ENCODE data around the gene UBE2G1. TPM values are rescaled to one million over a fixed set of nuclear protein-coding genes. Genes with fewer than 3 reads are reported as not detected.

Gene UBE2G1
- total RNA-seq: 10 to 100 TPM; 59.5 to 71.5 TPM
- long read RNA-seq, transcript UBE2G1-201 (6 exons, 3,974 nt): major isoform, 34 of 39 reads
- long read RNA-seq, partial matches to known transcripts: 1 of 39 reads
- long read RNA-seq, other reads (novel, unspliced or antisense): 3 of 39 reads

- DNase-seq (peak; percentile 97 to 99), ATAC-seq (peak; percentile 88)
- intact Hi-C loops (cut with DNase I, micrococcal nuclease): loop anchor here in 1 of 2 donors (5.0 kb wide), 1 partner anchor 149 kb away; no protein-coding TSS in a partner anchor
These were observed at the start of gene UBE2G1 for GRCh38 chr17:4366327-4367063. UBE2G1 (minus strand) TSS chr17:4366675; CDS start chr17:4366316, 359 bp downstream.

GRCh38 chr17:4412933-4413831, 46.7 kb upstream of the UBE2G1 start:
- intact Hi-C loops (cut with DNase I, micrococcal nuclease): no loop called here
- peak; percentile 99 for ATAC-seq

GRCh38 chr17:4411201-4411600, 44.7 kb upstream of the UBE2G1 start:
- ATAC-seq (no peak), DNase-seq (no peak)
- intact Hi-C loops (cut with DNase I, micrococcal nuclease): no loop called here

More at GRCh38 chr17:4412933-4413831, 46.7 kb upstream of the UBE2G1 start:
- peak; percentile 83 to 96 for DNase-seq

GRCh38 chr17:4409659-4410058, 43.2 kb upstream of the UBE2G1 start:
- DNase-seq (no peak), ATAC-seq (no peak)
- intact Hi-C loops (cut with DNase I, micrococcal nuclease): no loop called here

GRCh38 chr17:4407851-4408250, 41.4 kb upstream of the UBE2G1 start:
- peak; percentile 92 for ATAC-seq
- DNase-seq: peak; percentile 21 to 52
- intact Hi-C loops (cut with DNase I, micrococcal nuclease): no loop called here

GRCh38 chr17:4407216-4407615, 40.7 kb upstream of the UBE2G1 start:
- no peak for ATAC-seq
- DNase-seq: no peak
- intact Hi-C loops (cut with DNase I, micrococcal nuclease): no loop called here

GRCh38 chr17:4406386-4406785, 39.9 kb upstream of the UBE2G1 start:
- intact Hi-C loops (cut with DNase I, micrococcal nuclease): no loop called here
- DNase-seq (no peak), ATAC-seq (no peak)

- ATAC-seq: no peak
- intact Hi-C loops (cut with DNase I, micrococcal nuclease): no loop called here
- DNase-seq: no peak
These were observed 39.2 kb upstream of the UBE2G1 start for GRCh38 chr17:4405699-4406098.

- ATAC-seq (no peak), DNase-seq (no peak)
- intact Hi-C loops (cut with DNase I, micrococcal nuclease): no loop called here
These were observed 38.7 kb upstream of the UBE2G1 start for GRCh38 chr17:4405038-4405669.

- ATAC-seq (no peak), DNase-seq (no peak)
- intact Hi-C loops (cut with DNase I, micrococcal nuclease): loop anchor here in 1 of 2 donors (10.0 kb wide), 1 partner anchor 523 kb away; no protein-coding TSS in a partner anchor
These were observed 31.4 kb upstream of the UBE2G1 start for GRCh38 chr17:4397840-4398239.

GRCh38 chr17:4395111-4395478, 28.6 kb upstream of the UBE2G1 start:
- ATAC-seq (no peak), DNase-seq (no peak)
- intact Hi-C loops (cut with DNase I, micrococcal nuclease): loop anchor here in 1 of 2 donors (10.0 kb wide), 1 partner anchor 520 kb away; no protein-coding TSS in a partner anchor

GRCh38 chr17:4394208-4395110, 28.0 kb upstream of the UBE2G1 start:
- intact Hi-C loops (cut with DNase I, micrococcal nuclease): loop anchor here in 1 of 2 donors (10.0 kb wide), 1 partner anchor 520 kb away; no protein-coding TSS in a partner anchor
- ATAC-seq (peak; percentile 80), DNase-seq (peak in 1 of 2 donors; percentile 33)

GRCh38 chr17:4393806-4394205, 27.3 kb upstream of the UBE2G1 start:
- no peak for ATAC-seq
- intact Hi-C loops (cut with DNase I, micrococcal nuclease): loop anchor here in 1 of 2 donors (10.0 kb wide), 1 partner anchor 519 kb away; no protein-coding TSS in a partner anchor
- DNase-seq: no peak

GRCh38 chr17:4389079-4389478, 22.6 kb upstream of the UBE2G1 start:
- peak; percentile 71 for ATAC-seq
- no peak for DNase-seq
- intact Hi-C loops (cut with DNase I, micrococcal nuclease): loop anchor here in 1 of 2 donors (10.0 kb wide), 1 partner anchor 56 kb away; no protein-coding TSS in a partner anchor

GRCh38 chr17:4387137-4387536, 20.7 kb upstream of the UBE2G1 start:
- ATAC-seq: no peak
- intact Hi-C loops (cut with DNase I, micrococcal nuclease): loop anchor here in 1 of 2 donors (10.0 kb wide), 1 partner anchor 58 kb away; no protein-coding TSS in a partner anchor
- no peak for DNase-seq

- ATAC-seq (no peak), DNase-seq (no peak)
These were observed 19.9 kb upstream of the UBE2G1 start for GRCh38 chr17:4386406-4386805.

More at GRCh38 chr17:4386406-4386805, 19.9 kb upstream of the UBE2G1 start:
- intact Hi-C loops (cut with DNase I, micrococcal nuclease): loop anchor here in 1 of 2 donors (10.0 kb wide), 1 partner anchor 58 kb away; no protein-coding TSS in a partner anchor
